Activated naive CD4-positive, alpha-beta T cell treated with anti-CD3 and anti-CD28 coated beads, Interleukin-2, amount 50 U/mL, for 16 hours (primary cell): ENCODE results near the gene EMC7.
"Not testable (repeated sequence)": the region's sequence is repeated elsewhere in the genome, so short reads cannot be mapped to it uniquely, and the experiment has no call there.

Experiments used
- DNase-seq: peaks from one replicate; pipeline ENCODE4 v3.0.0-alpha.2; 2020

EMC7 gene

GRCh38 chr15:34084086-34084485, 17.6 kb downstream of the EMC7 start:
- no peak for DNase-seq

- DNase-seq, result no peak
These were observed 21.8 kb downstream of the EMC7 start for GRCh38 chr15:34079904-34080303.

- no peak for DNase-seq
These were observed 22.8 kb downstream of the EMC7 start for GRCh38 chr15:34078900-34079299.

- DNase-seq, result no peak
These were observed 24.9 kb downstream of the EMC7 start for GRCh38 chr15:34076785-34077184.

GRCh38 chr15:34070003-34070402, 31.7 kb downstream of the EMC7 start:
- DNase-seq, result no peak

- no peak for DNase-seq
These were observed 35.7 kb downstream of the EMC7 start for GRCh38 chr15:34065941-34066340.

- no peak for DNase-seq
These were observed 36.4 kb downstream of the EMC7 start for GRCh38 chr15:34065261-34065660.

- no peak for DNase-seq
These were observed 37.2 kb downstream of the EMC7 start for GRCh38 chr15:34064438-34064837.

GRCh38 chr15:34059946-34060345, 41.7 kb downstream of the EMC7 start:
- no peak for DNase-seq

GRCh38 chr15:34059476-34059875, 42.2 kb downstream of the EMC7 start:
- DNase-seq, result no peak

- DNase-seq, result no peak
These were observed 44.8 kb downstream of the EMC7 start for GRCh38 chr15:34056911-34057310.

GRCh38 chr15:34055868-34056595, 45.6 kb downstream of the EMC7 start:
- DNase-seq, result no peak

GRCh38 chr15:34054081-34054707, 47.5 kb downstream of the EMC7 start:
- no peak for DNase-seq

- DNase-seq, result not testable (repeated sequence)
These were observed 51.3 kb downstream of the EMC7 start for GRCh38 chr15:34050385-34050784.

GRCh38 chr15:34049112-34049511, 52.5 kb downstream of the EMC7 start:
- no peak for DNase-seq

GRCh38 chr15:34047893-34048775, 53.5 kb downstream of the EMC7 start:
- DNase-seq, result no peak

- no peak for DNase-seq
These were observed 55.1 kb downstream of the EMC7 start for GRCh38 chr15:34046471-34047145.

- DNase-seq, result no peak
These were observed 57.8 kb downstream of the EMC7 start for GRCh38 chr15:34043813-34044212.

- DNase-seq, result no peak
These were observed 58.3 kb downstream of the EMC7 start for GRCh38 chr15:34043391-34043790.

- DNase-seq, result no peak
These were observed 61.9 kb downstream of the EMC7 start for GRCh38 chr15:34039790-34040113.

GRCh38 chr15:34038871-34039789, 62.5 kb downstream of the EMC7 start, which contains the start of gene AVEN:
Gene AVEN (minus strand): TSS chr15:34039204. CDS start chr15:34039046, 158 bp downstream.
- peak; percentile 68 for DNase-seq
